ENCODE results near the gene RAG2.
"Not testable (repeated sequence)": the region's sequence is repeated elsewhere in the genome, so short reads cannot be mapped to it uniquely, and the experiment has no call there.

RAG2 gene

GRCh38 chr11:36557991-36558390 lies 40.0 kb downstream of the RAG2 start:
- no peak overlapping the region for H3K4me3 ChIP-seq (ENCODE audit: low read depth, low read length)
- DNase-seq (ENCODE audit: low read depth) = no peak
- no peak for TF ChIP-seq CTCF (conservative IDR thresholded peaks at IDR 0.05; ENCODE audit: low read depth, low read length)

DNA sequence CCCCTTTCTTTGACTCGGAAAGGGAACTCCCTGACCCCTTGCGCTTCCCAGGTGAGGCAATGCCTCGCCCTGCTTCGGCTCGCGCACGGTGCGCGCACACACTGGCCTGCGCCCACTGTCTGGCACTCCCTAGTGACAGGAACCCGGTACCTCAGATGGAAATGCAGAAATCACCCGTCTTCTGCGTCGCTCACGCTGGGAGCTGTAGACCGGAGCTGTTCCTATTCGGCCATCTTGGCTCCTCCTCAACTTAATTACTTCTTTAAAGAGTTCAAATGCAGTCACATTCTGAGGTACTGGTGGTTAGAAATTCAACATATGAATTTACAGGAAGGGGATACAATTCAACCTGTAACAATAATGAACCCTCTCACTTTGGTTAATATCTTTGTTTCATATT lies 40.6 kb downstream of the RAG2 start:
- not testable (repeated sequence) for H3K4me3 ChIP-seq (ENCODE audit: low read depth, low read length); DNase-seq (ENCODE audit: low read depth)

DNA sequence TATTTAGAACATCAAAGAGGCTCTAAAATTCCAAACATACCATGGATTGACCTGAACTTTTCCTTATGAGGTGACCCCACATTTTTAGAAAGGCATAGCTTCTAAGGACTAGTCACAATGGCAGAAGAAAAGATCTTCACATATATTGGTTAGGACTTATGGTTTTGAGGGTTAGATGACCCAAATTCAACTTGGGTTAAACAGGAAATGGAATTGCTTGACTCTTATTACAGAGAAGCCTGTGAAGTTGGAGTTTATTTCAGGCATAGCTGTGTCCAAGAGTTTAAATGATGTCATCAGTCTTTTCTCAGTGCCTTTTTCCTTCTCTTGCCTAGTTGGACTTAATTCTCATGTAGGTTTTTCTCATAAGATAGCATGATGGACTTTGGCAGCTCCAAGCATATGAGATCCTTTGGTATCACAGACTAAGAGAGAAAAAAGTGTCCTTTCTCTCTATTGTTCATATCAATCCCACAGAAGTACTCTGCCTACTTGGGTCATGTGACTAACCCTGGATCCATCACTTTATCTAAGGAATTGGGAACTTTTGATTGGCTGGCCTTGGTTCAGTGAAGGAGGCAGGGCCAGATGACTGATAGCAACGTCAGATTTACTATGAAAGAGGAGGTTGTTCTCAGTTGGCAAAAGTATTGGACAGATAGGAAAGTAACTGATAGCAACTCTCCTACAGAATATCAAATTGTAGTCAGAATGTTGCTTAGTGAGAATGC lies 47.5 kb downstream of the RAG2 start:
- no peak for TF ChIP-seq CTCF (conservative IDR thresholded peaks at IDR 0.05; ENCODE audit: low read depth, low read length)
- H3K4me3 ChIP-seq (ENCODE audit: low read depth, low read length) = no peak overlapping the region
- DNase-seq (ENCODE audit: low read depth) = no peak
